ENCODE data around the gene ARSA.
A peak's percentile ranks its signal among the peaks of the same experiment; 100 is the strongest.

The ARSA gene

GRCh38 chr22:50586416-50586815 is 41.5 kb downstream of the ARSA start:
- H3K27ac ChIP-seq (ENCODE audit: insufficient read depth in 1 of 2, low read depth in 1 of 2, low read length in 2 of 2, poor library complexity in 1 of 2, severe bottlenecking in 2 of 2): no peak overlapping the region
- DNase-seq: no peak
- ChIA-PET POLR2A (no interaction called here), CTCF (interaction anchor here (0.9 to 1.5 kb wide), 3 partner anchors 11 to 34 kb away, joined by 3 to 5 read pairs (median 4); no protein-coding TSS in a partner anchor)
- no peak overlapping the region for H3K4me3 ChIP-seq (ENCODE audit: control insufficient read depth in 1 of 7, extremely low read depth in 1 of 7, insufficient read depth in 4 of 7, low read depth in 2 of 7, low read length in 6 of 7)
- H3K9me3 ChIP-seq (ENCODE audit: control extremely low read depth in 1 of 5, control insufficient read depth in 4 of 5, insufficient read depth in 2 of 5, low read depth in 1 of 5, low read length in 4 of 5): no peaks in the 10 kb centered on the region
- H3K36me3 ChIP-seq (ENCODE audit: control insufficient read depth in 4 of 4, insufficient read depth in 4 of 4, low read length in 3 of 4): peaks cover 0 to under 1% (median 0%) of the 10 kb centered on the region in 4 experiments
- no peaks in the 10 kb centered on the region for H3K27me3 ChIP-seq (replicated peaks in 2 of 5; ENCODE audit: control insufficient read depth in 4 of 5, insufficient read depth in 5 of 5, low read length in 4 of 5)
- H3K4me1 ChIP-seq (ENCODE audit: control extremely low read depth in 1 of 4, control insufficient read depth in 4 of 4, insufficient read depth in 4 of 4, low read length in 3 of 4): peaks cover 0 to 22% (median 16%) of the 10 kb centered on the region in 4 experiments
- WGBS (ENCODE audit: insufficient coverage): 93% methylated on average over 3 of the region's 5 CpGs

GRCh38 chr22:50585781-50586180 is 42.2 kb downstream of the ARSA start:
- Histone ChIP-seq H3K4me3 (ENCODE audit: control insufficient read depth in 1 of 7, extremely low read depth in 1 of 7, insufficient read depth in 4 of 7, low read depth in 2 of 7, low read length in 6 of 7) (no peak overlapping the region), H3K9me3 (ENCODE audit: control extremely low read depth in 1 of 5, control insufficient read depth in 4 of 5, insufficient read depth in 2 of 5, low read depth in 1 of 5, low read length in 4 of 5) (no peaks in the 10 kb centered on the region), H3K27me3 (replicated peaks in 2 of 5; ENCODE audit: control insufficient read depth in 4 of 5, insufficient read depth in 5 of 5, low read length in 4 of 5) (no peaks in the 10 kb centered on the region), H3K36me3 (ENCODE audit: control insufficient read depth in 4 of 4, insufficient read depth in 4 of 4, low read length in 3 of 4) (peaks cover 0 to 5% (median 5%) of the 10 kb centered on the region in 4 experiments), H3K27ac (ENCODE audit: insufficient read depth in 1 of 2, low read depth in 1 of 2, low read length in 2 of 2, poor library complexity in 1 of 2, severe bottlenecking in 2 of 2) (no peak overlapping the region), H3K4me1 (ENCODE audit: control extremely low read depth in 1 of 4, control insufficient read depth in 4 of 4, insufficient read depth in 4 of 4, low read length in 3 of 4) (peaks cover 0 to 25% (median 19%) of the 10 kb centered on the region in 4 experiments)
- DNase-seq: no peak
- CTCF ChIA-PET: no interaction called here
- POLR2A ChIA-PET: no interaction called here
- WGBS (ENCODE audit: insufficient coverage): 88% methylated on average over 8 of the region's 8 CpGs

GRCh38 chr22:50585238-50585637 is 42.7 kb downstream of the ARSA start:
- CTCF ChIA-PET: no interaction called here
- Histone ChIP-seq H3K27ac (ENCODE audit: insufficient read depth in 1 of 2, low read depth in 1 of 2, low read length in 2 of 2, poor library complexity in 1 of 2, severe bottlenecking in 2 of 2) (no peak overlapping the region), H3K9me3 (ENCODE audit: control extremely low read depth in 1 of 5, control insufficient read depth in 4 of 5, insufficient read depth in 2 of 5, low read depth in 1 of 5, low read length in 4 of 5) (no peaks in the 10 kb centered on the region), H3K4me3 (ENCODE audit: control insufficient read depth in 1 of 7, extremely low read depth in 1 of 7, insufficient read depth in 4 of 7, low read depth in 2 of 7, low read length in 6 of 7) (no peak overlapping the region), H3K27me3 (replicated peaks in 2 of 5; ENCODE audit: control insufficient read depth in 4 of 5, insufficient read depth in 5 of 5, low read length in 4 of 5) (no peaks in the 10 kb centered on the region), H3K36me3 (ENCODE audit: control insufficient read depth in 4 of 4, insufficient read depth in 4 of 4, low read length in 3 of 4) (peaks cover 0 to 8% (median 7%) of the 10 kb centered on the region in 4 experiments), H3K4me1 (ENCODE audit: control extremely low read depth in 1 of 4, control insufficient read depth in 4 of 4, insufficient read depth in 4 of 4, low read length in 3 of 4) (peaks cover 0 to 25% (median 19%) of the 10 kb centered on the region in 4 experiments)
- POLR2A ChIA-PET: no interaction called here
- DNase-seq: no peak
- 96% methylated on average over 3 of the region's 3 CpGs for WGBS (ENCODE audit: insufficient coverage)

GRCh38 chr22:50584106-50585096 is 43.6 kb downstream of the ARSA start:
- ChIA-PET CTCF (no interaction called here), POLR2A (no interaction called here)
- no peak overlapping the region for H3K4me3 ChIP-seq (ENCODE audit: control insufficient read depth in 1 of 7, extremely low read depth in 1 of 7, insufficient read depth in 4 of 7, low read depth in 2 of 7, low read length in 6 of 7)
- WGBS (ENCODE audit: insufficient coverage): 97% methylated on average over 22 of the region's 23 CpGs
- H3K27me3 ChIP-seq (replicated peaks in 2 of 5; ENCODE audit: control insufficient read depth in 4 of 5, insufficient read depth in 5 of 5, low read length in 4 of 5): no peaks in the 10 kb centered on the region
- H3K4me1 ChIP-seq (ENCODE audit: control extremely low read depth in 1 of 4, control insufficient read depth in 4 of 4, insufficient read depth in 4 of 4, low read length in 3 of 4): peaks cover 0 to 25% (median 19%) of the 10 kb centered on the region in 4 experiments
- H3K9me3 ChIP-seq (ENCODE audit: control extremely low read depth in 1 of 5, control insufficient read depth in 4 of 5, insufficient read depth in 2 of 5, low read depth in 1 of 5, low read length in 4 of 5): no peaks in the 10 kb centered on the region
- peaks cover 0 to 16% (median 13%) of the 10 kb centered on the region in 4 experiments for H3K36me3 ChIP-seq (ENCODE audit: control insufficient read depth in 4 of 4, insufficient read depth in 4 of 4, low read length in 3 of 4)
- H3K27ac ChIP-seq (ENCODE audit: insufficient read depth in 1 of 2, low read depth in 1 of 2, low read length in 2 of 2, poor library complexity in 1 of 2, severe bottlenecking in 2 of 2): no peak overlapping the region
- no peak for DNase-seq

- POLR2A ChIA-PET: interaction anchor here (1.4 to 1.6 kb wide), 3 partner anchors 21 to 88 kb away, joined by 3 to 8 read pairs (median 7); partner anchors contain the start of gene SYCE3
- Histone ChIP-seq H3K27ac (ENCODE audit: insufficient read depth in 1 of 2, low read depth in 1 of 2, low read length in 2 of 2, poor library complexity in 1 of 2, severe bottlenecking in 2 of 2) (peak overlapping the region in 1 of 2 experiments; percentile 50), H3K9me3 (ENCODE audit: control extremely low read depth in 1 of 5, control insufficient read depth in 4 of 5, insufficient read depth in 2 of 5, low read depth in 1 of 5, low read length in 4 of 5) (no peaks in the 10 kb centered on the region), H3K36me3 (ENCODE audit: control insufficient read depth in 4 of 4, insufficient read depth in 4 of 4, low read length in 3 of 4) (peaks cover 0 to 26% (median 17%) of the 10 kb centered on the region in 4 experiments), H3K4me1 (ENCODE audit: control extremely low read depth in 1 of 4, control insufficient read depth in 4 of 4, insufficient read depth in 4 of 4, low read length in 3 of 4) (peaks cover 0 to 31% (median 20%) of the 10 kb centered on the region in 4 experiments), H3K27me3 (replicated peaks in 2 of 5; ENCODE audit: control insufficient read depth in 4 of 5, insufficient read depth in 5 of 5, low read length in 4 of 5) (peaks cover 0 to 3% (median 0%) of the 10 kb centered on the region in 5 experiments), H3K4me3 (ENCODE audit: control insufficient read depth in 1 of 7, extremely low read depth in 1 of 7, insufficient read depth in 4 of 7, low read depth in 2 of 7, low read length in 6 of 7) (peak overlapping the region; percentile 42 to 84 (median 79))
- 11% methylated on average over 36 of the region's 37 CpGs for WGBS (ENCODE audit: insufficient coverage)
- DNase-seq: no peak
- CTCF ChIA-PET: interaction anchor here (1.9 kb wide), 1 partner anchor 21 kb away, joined by 4 read pairs; the partner anchor contains the start of gene SYCE3
Measured at GRCh38 chr22:50583294-50583861, 44.6 kb downstream of the ARSA start.

- ChIA-PET POLR2A (interaction anchor here (1.0 to 1.6 kb wide), 4 partner anchors 13 to 89 kb away, joined by 3 to 8 read pairs (median 5); partner anchors contain the start of gene SYCE3), CTCF (interaction anchor here (1.3 to 1.9 kb wide), 3 partner anchors 9 to 20 kb away, joined by 3 to 4 read pairs (median 4); partner anchors contain the start of gene SYCE3)
- DNase-seq: peak; percentile 95 to 98 (median 98)
- H3K36me3 ChIP-seq (ENCODE audit: control insufficient read depth in 4 of 4, insufficient read depth in 4 of 4, low read length in 3 of 4): peaks cover 0 to 27% (median 17%) of the 10 kb centered on the region in 4 experiments
- H3K27ac ChIP-seq (ENCODE audit: insufficient read depth in 1 of 2, low read depth in 1 of 2, low read length in 2 of 2, poor library complexity in 1 of 2, severe bottlenecking in 2 of 2): peak within 1 kb of the TSS; percentile 88 to 92
- peaks cover 0 to 37% (median 23%) of the 10 kb centered on the region in 4 experiments for H3K4me1 ChIP-seq (ENCODE audit: control extremely low read depth in 1 of 4, control insufficient read depth in 4 of 4, insufficient read depth in 4 of 4, low read length in 3 of 4)
- H3K27me3 ChIP-seq (replicated peaks in 2 of 5; ENCODE audit: control insufficient read depth in 4 of 5, insufficient read depth in 5 of 5, low read length in 4 of 5): peaks cover 0 to 3% (median 0%) of the 10 kb centered on the region in 5 experiments
- 0% methylated on average over 85 of the region's 96 CpGs for WGBS (ENCODE audit: insufficient coverage)
- peak within 1 kb of the TSS; percentile 63 to 84 (median 79) for H3K4me3 ChIP-seq (ENCODE audit: control insufficient read depth in 1 of 7, extremely low read depth in 1 of 7, insufficient read depth in 4 of 7, low read depth in 2 of 7, low read length in 6 of 7)
- H3K9me3 ChIP-seq (ENCODE audit: control extremely low read depth in 1 of 5, control insufficient read depth in 4 of 5, insufficient read depth in 2 of 5, low read depth in 1 of 5, low read length in 4 of 5): no peaks in the 10 kb centered on the region
Measured at GRCh38 chr22:50582493-50583293, 45.3 kb downstream of the ARSA start, which contains the start of gene CHKB. Gene CHKB, minus strand, starts transcription at chr22:50582849. Its CDS starts 68 bp downstream, at chr22:50582781.
